ENCODE results near the gene DPT.

- TF ChIP-seq CTCF (IDR thresholded peaks at IDR 0.05) (no peak), POLR2A (IDR thresholded peaks at IDR 0.05) (no peak)
Measured at GRCh38 chr1:168726281-168726680, 2.7 kb downstream of the DPT start.
